Measurements from ENCODE around the gene CIRBP. TPM values are rescaled to one million over a fixed set of nuclear protein-coding genes. Genes with fewer than 3 reads are reported as not detected.

Gene CIRBP
- total RNA-seq, 5 donors from 2014 or later (not counting 1 experiment from before 2014, with no cell fraction given), result 477 to 682 (median 657) TPM

DNA sequence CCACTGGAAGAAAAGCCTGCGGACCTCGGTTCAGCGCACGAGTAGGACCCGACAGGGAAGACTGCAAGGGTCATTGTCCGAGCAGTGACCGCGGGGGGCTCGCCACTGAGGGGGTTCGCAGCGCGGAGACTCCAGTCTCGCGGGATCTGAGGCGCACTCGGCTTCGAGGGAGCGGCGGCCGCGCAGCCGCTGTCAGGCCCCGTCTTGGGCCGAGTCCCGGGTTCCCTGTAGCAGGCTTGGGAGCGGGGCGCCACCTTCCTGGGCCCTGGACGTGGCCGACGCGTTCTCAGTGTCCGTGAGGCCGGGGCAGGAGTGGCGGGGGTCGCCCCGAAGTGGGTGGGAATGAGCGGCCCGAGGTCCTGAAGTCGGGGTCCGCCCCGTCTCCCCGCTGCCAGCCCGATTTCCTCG lies 5.7 kb downstream of the CIRBP start:
- H3K27me3 ChIP-seq (replicated peaks in 1 of 2; ENCODE audit: control insufficient read depth in 2 of 2, extremely low read depth in 1 of 2, insufficient read depth in 2 of 2, low read length in 1 of 2), result no peaks in the 10 kb centered on the region
- H3K4me3 ChIP-seq (ENCODE audit: control insufficient read depth in 1 of 2, extremely low read depth in 1 of 2, low read length in 1 of 2), result peak overlapping the region; percentile 26 to 32
- WGBS (ENCODE audit: insufficient coverage), result 53% methylated on average over 44 of the region's 44 CpGs
- no peak overlapping the region for H3K27ac Mint-ChIP-seq
- H3K9me3 ChIP-seq, result no peaks in the 10 kb centered on the region
- ChIA-PET CTCF (no interaction called here), POLR2A (interaction anchor here (0.6 to 1.0 kb wide), 2 partner anchors 11 to 594 kb away, joined by 5 to 7 read pairs; no protein-coding TSS in a partner anchor)
- peak overlapping the region; percentile 31 to 94 (median 39) for H3K4me3 Mint-ChIP-seq
- peak overlapping the region; percentile 59 for H3K27ac ChIP-seq (ENCODE audit: low read length)
- ATAC-seq (replicated peaks in 1 of 4), result no peak
- H3K4me1 Mint-ChIP-seq, result peaks cover 55 to 61% (median 56%) of the 10 kb centered on the region in 3 donors
- H3K36me3 Mint-ChIP-seq, result peaks cover 43% of the 10 kb centered on the region
- H3K36me3 ChIP-seq (ENCODE audit: control insufficient read depth in 2 of 2, extremely low read depth in 1 of 2, insufficient read depth in 1 of 2, low read length in 1 of 2), result peaks cover 34 to 61% of the 10 kb centered on the region in 2 donors
- no peak for DNase-seq
- no peaks in the 10 kb centered on the region for H3K27me3 Mint-ChIP-seq
- peaks cover 44 to 79% of the 10 kb centered on the region in 2 experiments for H3K4me1 ChIP-seq (ENCODE audit: control insufficient read depth in 1 of 2, extremely low read depth in 1 of 2, insufficient read depth in 2 of 2, low read length in 2 of 2)
- no peaks in the 10 kb centered on the region for H3K9me3 Mint-ChIP-seq

DNA sequence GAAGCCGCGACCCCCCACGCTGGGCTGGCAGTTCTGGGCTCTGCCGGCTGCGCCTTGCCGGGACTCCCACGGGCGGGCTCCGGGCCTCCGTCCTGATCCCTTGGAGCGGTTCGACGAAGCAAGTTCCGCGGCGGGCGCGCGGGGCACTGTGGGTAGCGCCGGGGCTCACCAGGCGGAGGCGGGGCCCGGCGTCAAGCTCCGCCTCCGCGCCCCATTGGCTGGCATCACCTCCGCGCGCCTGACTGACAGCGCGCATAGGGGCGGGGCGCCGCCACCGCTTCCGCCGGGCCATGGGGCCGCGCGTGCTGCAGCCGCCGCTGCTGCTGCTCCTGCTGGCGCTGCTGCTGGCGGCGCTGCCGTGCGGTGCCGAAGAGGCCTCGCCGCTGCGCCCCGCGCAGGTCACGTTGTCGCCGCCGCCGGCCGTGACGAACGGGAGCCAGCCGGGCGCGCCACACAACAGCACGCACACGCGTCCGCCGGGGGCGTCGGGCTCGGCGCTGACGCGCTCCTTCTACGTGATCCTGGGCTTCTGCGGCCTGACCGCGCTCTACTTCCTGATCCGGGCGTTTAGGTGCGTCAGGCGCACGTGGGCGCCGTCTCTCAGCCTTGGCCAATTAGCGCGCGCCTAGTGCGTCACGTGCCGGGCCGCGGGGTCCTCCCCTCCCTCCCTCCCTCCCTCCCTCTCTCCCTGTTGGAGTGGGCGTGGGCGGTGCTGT lies 6.3 kb downstream of the CIRBP start, which contains the start of gene FAM174C:
FAM174C (plus strand) TSS at position 271 of the 716 bp plus-strand sequence; CDS start at position 291, 20 bp downstream.
- no peaks in the 10 kb centered on the region for H3K9me3 Mint-ChIP-seq
- H3K4me1 Mint-ChIP-seq, result peaks cover 54 to 59% (median 55%) of the 10 kb centered on the region in 3 donors
- DNase-seq, result peak; percentile 80 to 98 (median 95)
- peak; percentile 79 to 85 (median 82) for ATAC-seq (replicated peaks in 1 of 4)
- under 1% methylated on average over 80 of the region's 98 CpGs for WGBS (ENCODE audit: insufficient coverage)
- H3K27me3 ChIP-seq (replicated peaks in 1 of 2; ENCODE audit: control insufficient read depth in 2 of 2, extremely low read depth in 1 of 2, insufficient read depth in 2 of 2, low read length in 1 of 2), result no peaks in the 10 kb centered on the region
- H3K36me3 Mint-ChIP-seq, result peaks cover 42% of the 10 kb centered on the region
- peak within 1 kb of the TSS; percentile 89 to 90 for H3K4me3 ChIP-seq (ENCODE audit: control insufficient read depth in 1 of 2, extremely low read depth in 1 of 2, low read length in 1 of 2)
- peaks cover 34 to 62% of the 10 kb centered on the region in 2 donors for H3K36me3 ChIP-seq (ENCODE audit: control insufficient read depth in 2 of 2, extremely low read depth in 1 of 2, insufficient read depth in 1 of 2, low read length in 1 of 2)
- peaks cover 38 to 77% of the 10 kb centered on the region in 2 experiments for H3K4me1 ChIP-seq (ENCODE audit: control insufficient read depth in 1 of 2, extremely low read depth in 1 of 2, insufficient read depth in 2 of 2, low read length in 2 of 2)
- CTCF ChIA-PET, result no interaction called here
- POLR2A ChIA-PET, result interaction anchor here (0.6 to 1.0 kb wide), 2 partner anchors 12 to 595 kb away, joined by 5 to 7 read pairs; no protein-coding TSS in a partner anchor
- H3K27ac Mint-ChIP-seq, result peak within 1 kb of the TSS; percentile 91 to 92
- H3K9me3 ChIP-seq, result no peaks in the 10 kb centered on the region
- H3K27me3 Mint-ChIP-seq, result no peaks in the 10 kb centered on the region
- H3K4me3 Mint-ChIP-seq, result peak within 1 kb of the TSS; percentile 76 to 94 (median 84)
- peak within 1 kb of the TSS; percentile 93 for H3K27ac ChIP-seq (ENCODE audit: low read length)

DNA sequence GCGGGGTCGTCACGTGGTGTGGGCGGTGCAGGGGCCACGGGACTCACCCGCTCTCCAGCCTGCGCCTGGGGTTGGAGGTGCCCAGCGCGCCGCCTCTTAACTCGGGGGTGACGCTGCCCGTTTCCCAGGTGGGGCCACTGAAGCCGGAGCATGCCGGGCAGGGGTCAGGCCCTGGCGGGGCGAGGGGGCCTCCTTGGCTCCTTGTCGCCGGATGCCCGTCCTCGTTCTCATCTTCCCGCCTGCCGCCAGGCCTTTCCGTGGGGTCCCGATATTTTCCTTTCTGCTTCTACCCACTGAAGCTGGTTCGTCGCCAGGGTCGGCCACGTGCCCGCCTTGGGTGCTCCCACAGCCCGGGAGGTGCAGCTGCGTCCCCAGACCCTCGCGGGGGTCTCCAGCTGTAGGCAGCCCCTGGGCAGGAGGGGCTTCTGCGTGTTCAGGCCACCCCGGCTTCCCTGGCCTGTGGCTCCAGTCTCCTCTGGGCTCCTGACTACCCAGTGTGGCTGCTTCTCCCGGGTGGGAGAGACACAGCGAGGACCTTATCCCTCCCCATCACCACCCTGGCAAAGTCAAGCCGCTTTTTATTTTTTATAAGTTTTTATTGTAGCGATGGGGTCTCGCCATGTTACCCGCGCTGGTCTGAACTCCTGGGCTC lies 7.0 kb downstream of the CIRBP start:
- Histone ChIP-seq H3K4me3 (ENCODE audit: control insufficient read depth in 1 of 2, extremely low read depth in 1 of 2, low read length in 1 of 2) (peak overlapping the region; percentile 89 to 90), H3K27ac (ENCODE audit: low read length) (peak overlapping the region; percentile 93), H3K36me3 (ENCODE audit: control insufficient read depth in 2 of 2, extremely low read depth in 1 of 2, insufficient read depth in 1 of 2, low read length in 1 of 2) (peaks cover 34 to 55% of the 10 kb centered on the region in 2 donors), H3K4me1 (ENCODE audit: control insufficient read depth in 1 of 2, extremely low read depth in 1 of 2, insufficient read depth in 2 of 2, low read length in 2 of 2) (peaks cover 32 to 70% of the 10 kb centered on the region in 2 experiments), H3K27me3 (replicated peaks in 1 of 2; ENCODE audit: control insufficient read depth in 2 of 2, extremely low read depth in 1 of 2, insufficient read depth in 2 of 2, low read length in 1 of 2) (no peaks in the 10 kb centered on the region), H3K9me3 (no peaks in the 10 kb centered on the region)
- Mint-ChIP-seq H3K4me1 (peaks cover 47 to 54% (median 49%) of the 10 kb centered on the region in 3 donors), H3K4me3 (peak overlapping the region; percentile 76 to 94 (median 84)), H3K27ac (peak overlapping the region; percentile 91 to 92), H3K27me3 (no peaks in the 10 kb centered on the region), H3K9me3 (no peaks in the 10 kb centered on the region), H3K36me3 (peaks cover 37% of the 10 kb centered on the region)
- under 1% methylated on average over 34 of the region's 43 CpGs for WGBS (ENCODE audit: insufficient coverage)
- DNase-seq (no peak), ATAC-seq (replicated peaks in 1 of 4) (no peak)
- ChIA-PET POLR2A (no interaction called here), CTCF (no interaction called here)

DNA sequence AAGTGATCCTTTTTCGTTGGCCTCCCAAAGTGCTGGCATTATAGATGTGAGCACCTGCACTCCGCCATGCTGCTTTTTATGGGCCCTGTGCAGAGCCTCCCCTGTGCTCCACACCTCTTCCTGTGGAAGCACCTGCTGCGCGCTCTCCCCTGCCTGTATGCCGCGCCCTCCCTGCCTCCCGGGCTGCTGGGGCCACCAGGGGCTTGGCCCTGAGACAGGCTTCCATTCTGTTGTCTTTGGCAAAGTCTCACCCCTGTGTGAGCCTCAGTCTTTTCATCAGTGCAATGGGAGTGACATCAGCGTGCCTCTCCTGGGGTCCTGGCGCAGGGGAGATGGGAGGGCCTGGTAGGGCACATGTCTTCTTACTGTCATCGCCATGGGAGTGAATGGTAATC lies 7.5 kb downstream of the CIRBP start:
- WGBS (ENCODE audit: insufficient coverage), result 24% methylated on average over 10 of the region's 10 CpGs
- ChIA-PET CTCF (no interaction called here), POLR2A (no interaction called here)
- peaks cover 42 to 48% (median 44%) of the 10 kb centered on the region in 3 donors for H3K4me1 Mint-ChIP-seq
- H3K9me3 Mint-ChIP-seq, result no peaks in the 10 kb centered on the region
- Histone ChIP-seq H3K36me3 (ENCODE audit: control insufficient read depth in 2 of 2, extremely low read depth in 1 of 2, insufficient read depth in 1 of 2, low read length in 1 of 2) (peaks cover 34 to 50% of the 10 kb centered on the region in 2 donors), H3K4me3 (ENCODE audit: control insufficient read depth in 1 of 2, extremely low read depth in 1 of 2, low read length in 1 of 2) (peak overlapping the region; percentile 89 to 90), H3K27ac (ENCODE audit: low read length) (peak overlapping the region; percentile 93), H3K4me1 (ENCODE audit: control insufficient read depth in 1 of 2, extremely low read depth in 1 of 2, insufficient read depth in 2 of 2, low read length in 2 of 2) (peaks cover 28 to 65% of the 10 kb centered on the region in 2 experiments), H3K9me3 (no peaks in the 10 kb centered on the region), H3K27me3 (replicated peaks in 1 of 2; ENCODE audit: control insufficient read depth in 2 of 2, extremely low read depth in 1 of 2, insufficient read depth in 2 of 2, low read length in 1 of 2) (no peaks in the 10 kb centered on the region)
- peak in 10 of 35 experiments; percentile 17 to 57 (median 40) for DNase-seq
- ATAC-seq (replicated peaks in 1 of 4), result no peak
- peak overlapping the region; percentile 80 to 89 for H3K27ac Mint-ChIP-seq
- H3K36me3 Mint-ChIP-seq, result peaks cover 32% of the 10 kb centered on the region
- H3K27me3 Mint-ChIP-seq, result no peaks in the 10 kb centered on the region
- H3K4me3 Mint-ChIP-seq, result peak overlapping the region; percentile 76 to 94 (median 84)

DNA sequence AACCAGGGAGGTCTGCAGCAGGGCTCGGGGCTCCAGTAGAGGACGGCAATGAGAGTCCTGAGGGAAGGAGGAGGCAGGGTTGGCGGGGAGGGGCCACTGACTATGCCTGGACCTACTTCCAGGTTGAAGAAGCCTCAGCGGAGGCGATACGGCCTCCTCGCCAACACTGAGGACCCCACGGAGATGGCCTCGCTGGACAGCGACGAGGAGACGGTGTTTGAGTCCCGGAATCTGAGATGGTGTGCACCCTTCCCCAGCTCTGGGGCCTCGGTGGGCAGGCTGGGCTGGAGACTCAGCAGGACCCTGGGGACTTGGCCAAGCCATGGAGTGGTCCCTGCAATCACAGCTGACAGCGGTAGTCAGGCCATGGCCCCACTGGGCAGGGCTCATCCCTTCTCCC lies 7.9 kb downstream of the CIRBP start:
- Mint-ChIP-seq H3K36me3 (peaks cover 28% of the 10 kb centered on the region), H3K9me3 (no peaks in the 10 kb centered on the region), H3K27me3 (no peaks in the 10 kb centered on the region), H3K4me3 (peak overlapping the region; percentile 76 to 94 (median 84)), H3K4me1 (peaks cover 37 to 44% (median 40%) of the 10 kb centered on the region in 3 donors), H3K27ac (peak overlapping the region; percentile 80 to 89)
- Histone ChIP-seq H3K27ac (ENCODE audit: low read length) (peak overlapping the region; percentile 93), H3K9me3 (no peaks in the 10 kb centered on the region), H3K27me3 (replicated peaks in 1 of 2; ENCODE audit: control insufficient read depth in 2 of 2, extremely low read depth in 1 of 2, insufficient read depth in 2 of 2, low read length in 1 of 2) (no peaks in the 10 kb centered on the region), H3K36me3 (ENCODE audit: control insufficient read depth in 2 of 2, extremely low read depth in 1 of 2, insufficient read depth in 1 of 2, low read length in 1 of 2) (peaks cover 34 to 46% of the 10 kb centered on the region in 2 donors), H3K4me3 (ENCODE audit: control insufficient read depth in 1 of 2, extremely low read depth in 1 of 2, low read length in 1 of 2) (peak overlapping the region in 1 of 2 donors; percentile 89), H3K4me1 (ENCODE audit: control insufficient read depth in 1 of 2, extremely low read depth in 1 of 2, insufficient read depth in 2 of 2, low read length in 2 of 2) (peaks cover 28 to 61% of the 10 kb centered on the region in 2 experiments)
- CTCF ChIA-PET, result no interaction called here
- DNase-seq (no peak), ATAC-seq (replicated peaks in 1 of 4) (no peak)
- POLR2A ChIA-PET, result interaction anchor here in 1 of 2 donors (0.7 kb wide), 1 partner anchor 621 kb away, joined by 3 read pairs; no protein-coding TSS in a partner anchor
- WGBS (ENCODE audit: insufficient coverage), result 89% methylated on average over 13 of the region's 15 CpGs

DNA sequence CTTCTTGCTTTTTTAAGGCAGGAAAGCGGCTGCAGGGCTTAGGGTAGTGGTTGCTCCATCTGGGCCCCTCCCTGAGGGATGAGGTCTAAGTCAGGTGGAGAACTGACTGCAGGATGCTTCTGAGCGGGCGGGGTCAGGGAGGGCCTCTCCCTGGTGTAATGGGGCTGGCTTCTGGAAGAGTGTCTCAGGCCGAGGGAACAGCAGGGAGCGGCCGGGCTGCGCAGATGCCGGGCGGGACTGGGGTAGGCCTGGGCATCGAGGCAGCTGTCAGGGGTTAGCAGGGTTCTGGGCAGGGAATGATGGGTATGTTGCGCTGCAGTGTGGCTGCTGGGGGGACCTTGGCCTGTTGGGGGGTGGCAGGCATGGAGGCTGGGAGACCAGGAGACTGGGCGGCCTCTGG lies 8.9 kb downstream of the CIRBP start:
- H3K36me3 Mint-ChIP-seq, result peaks cover 20% of the 10 kb centered on the region
- peaks cover 25 to 51% of the 10 kb centered on the region in 2 experiments for H3K4me1 ChIP-seq (ENCODE audit: control insufficient read depth in 1 of 2, extremely low read depth in 1 of 2, insufficient read depth in 2 of 2, low read length in 2 of 2)
- peaks cover 0 to 3% of the 10 kb centered on the region in 2 experiments for H3K27me3 ChIP-seq (replicated peaks in 1 of 2; ENCODE audit: control insufficient read depth in 2 of 2, extremely low read depth in 1 of 2, insufficient read depth in 2 of 2, low read length in 1 of 2)
- peaks cover 31 to 36% of the 10 kb centered on the region in 2 donors for H3K36me3 ChIP-seq (ENCODE audit: control insufficient read depth in 2 of 2, extremely low read depth in 1 of 2, insufficient read depth in 1 of 2, low read length in 1 of 2)
- peak overlapping the region in 1 of 2 donors; percentile 23 for H3K27ac Mint-ChIP-seq
- POLR2A ChIA-PET, result interaction anchor here in 1 of 2 donors (0.7 kb wide), 1 partner anchor 620 kb away, joined by 3 read pairs; no protein-coding TSS in a partner anchor
- no peaks in the 10 kb centered on the region for H3K9me3 Mint-ChIP-seq
- ATAC-seq (replicated peaks in 1 of 4) (no peak), DNase-seq (no peak)
- peaks cover 28 to 35% (median 30%) of the 10 kb centered on the region in 3 donors for H3K4me1 Mint-ChIP-seq
- H3K27me3 Mint-ChIP-seq, result no peaks in the 10 kb centered on the region
- H3K9me3 ChIP-seq, result no peaks in the 10 kb centered on the region
- peak overlapping the region in 2 of 3 donors; percentile 19 to 39 for H3K4me3 Mint-ChIP-seq
- CTCF ChIA-PET, result no interaction called here
- 89% methylated on average over 10 of the region's 12 CpGs for WGBS (ENCODE audit: insufficient coverage)
- no peak overlapping the region for H3K4me3 ChIP-seq (ENCODE audit: control insufficient read depth in 1 of 2, extremely low read depth in 1 of 2, low read length in 1 of 2)
- no peak overlapping the region for H3K27ac ChIP-seq (ENCODE audit: low read length)

Data from T-cell (primary cell).